ENCODE measurements around the gene DPP6.
"Not testable (repeated sequence)": the region's sequence is repeated elsewhere in the genome, so short reads cannot be mapped to it uniquely, and the experiment has no call there.

Gene DPP6

GRCh38 chr7:154051643-154052529 is at the start of gene DPP6:
DPP6 (plus strand) TSS chr7:154052398.
- not testable (repeated sequence) for DNase-seq

- not testable (repeated sequence) for DNase-seq
Measured at GRCh38 chr7:154009423-154009911, 42.7 kb upstream of the DPP6 start.

- not testable (repeated sequence) for DNase-seq
Measured at GRCh38 chr7:154010726-154011568, 41.3 kb upstream of the DPP6 start.

- DNase-seq: not testable (repeated sequence)
Measured at GRCh38 chr7:154012800-154013199, 39.4 kb upstream of the DPP6 start.

GRCh38 chr7:154015636-154016035 is 36.6 kb upstream of the DPP6 start:
- DNase-seq: not testable (repeated sequence)

GRCh38 chr7:154018354-154018753 is 33.8 kb upstream of the DPP6 start:
- DNase-seq: not testable (repeated sequence)

GRCh38 chr7:154027805-154028204 is 24.4 kb upstream of the DPP6 start:
- not testable (repeated sequence) for DNase-seq

GRCh38 chr7:154030476-154031080 is 21.6 kb upstream of the DPP6 start:
- DNase-seq: not testable (repeated sequence)

- DNase-seq: not testable (repeated sequence)
Measured at GRCh38 chr7:154039466-154040165, 12.6 kb upstream of the DPP6 start.

- not testable (repeated sequence) for DNase-seq
Measured at GRCh38 chr7:154050394-154050793, 1.8 kb upstream of the DPP6 start.

- DNase-seq: not testable (repeated sequence)
Measured at GRCh38 chr7:154051006-154051642, 1.1 kb upstream of the DPP6 start.

GRCh38 chr7:154052530-154053252 is 493 bp downstream of the DPP6 start:
- DNase-seq: peak; percentile 41

GRCh38 chr7:154053466-154054312 is 1.5 kb downstream of the DPP6 start:
- not testable (repeated sequence) for DNase-seq

- DNase-seq: not testable (repeated sequence)
Measured at GRCh38 chr7:154054664-154055063, 2.5 kb downstream of the DPP6 start.

- peak; percentile 38 for DNase-seq
Measured at GRCh38 chr7:154055491-154056106, 3.4 kb downstream of the DPP6 start.

GRCh38 chr7:154058783-154059182 is 6.6 kb downstream of the DPP6 start:
- not testable (repeated sequence) for DNase-seq

GRCh38 chr7:154060551-154060950 is 8.4 kb downstream of the DPP6 start:
- not testable (repeated sequence) for DNase-seq

GRCh38 chr7:154071833-154072232 is 19.6 kb downstream of the DPP6 start:
- DNase-seq: peak; percentile 79

- not testable (repeated sequence) for DNase-seq
Measured at GRCh38 chr7:154072395-154073181, 20.4 kb downstream of the DPP6 start.

Measured in midbrain (tissue), 1 donor.